Astrocyte (in vitro differentiated cells and primary cell): ENCODE measurements around the gene CELF2. TPM values are rescaled to one million over a fixed set of nuclear protein-coding genes. Genes with fewer than 3 reads are reported as not detected.

Source experiments
- DNase-seq: peaks from one replicate; pipeline ENCODE4 v3.0.0-alpha.2; 2010; ENCODE audit warnings: low read depth
- FAIRE-seq: peaks from 2 replicates; lab custom pipeline; 2011; peaks lifted over from hg19 to GRCh38; lab: Jason Lieb, UNC
- H2AFZ ChIP-seq: 2 replicates; pipeline ENCODE4 v1.6.0; 2012; ENCODE audit warnings: low read depth, low read length, inconsistent platforms
- H3K27ac ChIP-seq: 2 replicates; pipeline ENCODE4 v1.5.1; 2011; ENCODE audit warnings: low read depth, low read length, inconsistent platforms
- H3K27me3 ChIP-seq: 2 replicates; pipeline ENCODE4 v1.6.0; 2011; ENCODE audit warnings: low read length, inconsistent platforms; ENCODE audit not compliant: insufficient read depth
- H3K36me3 ChIP-seq: 2 replicates; pipeline ENCODE4 v1.5.1; 2011; ENCODE audit warnings: low read length, inconsistent platforms; ENCODE audit not compliant: insufficient read depth
- H3K4me1 ChIP-seq: 2 replicates; pipeline ENCODE4 v1.5.1; 2011; ENCODE audit warnings: low read length, inconsistent platforms; ENCODE audit not compliant: insufficient read depth
- H3K4me2 ChIP-seq: 2 replicates; pipeline ENCODE4 v1.6.0; 2012; ENCODE audit warnings: low read length, inconsistent platforms
- H3K4me3 ChIP-seq: 2 replicates; pipeline ENCODE4 v1.5.1; 2011; ENCODE audit warnings: low read depth, mild to moderate bottlenecking, low read length, inconsistent platforms; ENCODE audit not compliant: insufficient read depth
- H3K79me2 ChIP-seq: 2 replicates; pipeline ENCODE4 v1.6.0; 2012; ENCODE audit warnings: mild to moderate bottlenecking, low read length, inconsistent platforms; ENCODE audit not compliant: insufficient read depth
- H3K9ac ChIP-seq: 2 replicates; pipeline ENCODE4 v1.6.0; 2012; ENCODE audit warnings: mild to moderate bottlenecking, low read length, inconsistent platforms
- H3K9me3 ChIP-seq: 2 replicates; pipeline ENCODE4 v1.5.1; 2012; ENCODE audit warnings: low read depth, mild to moderate bottlenecking, low read length, inconsistent platforms; ENCODE audit not compliant: insufficient read depth
- H4K20me1 ChIP-seq: 2 replicates; pipeline ENCODE4 v1.6.0; 2012; ENCODE audit warnings: low read length, inconsistent platforms; ENCODE audit not compliant: insufficient read depth
- H3K27ac Mint-ChIP-seq: one replicate; pipeline ENCODE4 v1.8.0; 2021; ENCODE audit warnings: mild to moderate bottlenecking, mixed read lengths; ENCODE audit not compliant: unreplicated experiment
- H3K27me3 Mint-ChIP-seq: one replicate; pipeline ENCODE4 v1.8.0; 2021; ENCODE audit warnings: low read depth, mixed read lengths; ENCODE audit not compliant: unreplicated experiment
- H3K36me3 Mint-ChIP-seq: one replicate; pipeline ENCODE4 v1.8.0; 2021; ENCODE audit warnings: low read depth, mixed read lengths; ENCODE audit not compliant: unreplicated experiment
- H3K4me1 Mint-ChIP-seq: one replicate; pipeline ENCODE4 v1.8.0; 2021; ENCODE audit warnings: low read depth, mixed read lengths; ENCODE audit not compliant: unreplicated experiment
- H3K4me3 Mint-ChIP-seq: one replicate; pipeline ENCODE4 v1.8.0; 2021; ENCODE audit warnings: mild to moderate bottlenecking, moderate library complexity, mixed read lengths; ENCODE audit not compliant: unreplicated experiment
- H3K9me3 Mint-ChIP-seq: one replicate; pipeline ENCODE4 v1.8.0; 2021; ENCODE audit warnings: mild to moderate bottlenecking, mixed read lengths; ENCODE audit not compliant: unreplicated experiment
- CTCF ChIP-seq: IDR thresholded peaks from 2 replicates; pipeline ENCODE4 v1.5.1; 2011; ENCODE audit warnings: low read depth, mild to moderate bottlenecking, inconsistent platforms, low read length, moderate library complexity; ENCODE audit not compliant: insufficient read depth
- EZH2 ChIP-seq: IDR thresholded peaks from 2 replicates; pipeline ENCODE4 v1.6.1; 2012; ENCODE audit warnings: mild to moderate bottlenecking, low read length, inconsistent platforms; ENCODE audit not compliant: insufficient read depth
- total RNA-seq: library from RNA; stranded (reverse); gene quantifications from 2 replicates; pipeline ENCODE4 v1.2.1, GENCODE V29; 2021

Gene CELF2
- total RNA-seq, 1 donor from 2014 or later: 76.1 TPM

GRCh38 chr10:11170574-11170973, 152.9 kb downstream of the CELF2 start:
- no peaks in the 10 kb centered on the region for H3K36me3 ChIP-seq
- H3K4me1 ChIP-seq: peaks cover 5% of the 10 kb centered on the region
- H3K4me3 Mint-ChIP-seq: no peak overlapping the region
- peaks cover 2% of the 10 kb centered on the region for H3K36me3 Mint-ChIP-seq
- no peak overlapping the region for H2AFZ ChIP-seq
- DNase-seq (no peak), FAIRE-seq (no peak)
- H3K27me3 Mint-ChIP-seq: no peaks in the 10 kb centered on the region
- H3K79me2 ChIP-seq: no peaks in the 10 kb centered on the region
- no peak overlapping the region for H3K9ac ChIP-seq
- peaks cover 16% of the 10 kb centered on the region for H3K4me1 Mint-ChIP-seq
- no peak overlapping the region for H3K4me3 ChIP-seq
- no peaks in the 10 kb centered on the region for H4K20me1 ChIP-seq
- no peaks in the 10 kb centered on the region for H3K9me3 Mint-ChIP-seq
- no peak overlapping the region for H3K27ac Mint-ChIP-seq
- peaks cover 9% of the 10 kb centered on the region for H3K27me3 ChIP-seq
- no peak overlapping the region for H3K27ac ChIP-seq
- H3K9me3 ChIP-seq: no peaks in the 10 kb centered on the region
- TF ChIP-seq EZH2: no peak
- no peak for TF ChIP-seq CTCF
- no peak overlapping the region for H3K4me2 ChIP-seq

GRCh38 chr10:11170993-11171851, 153.6 kb downstream of the CELF2 start:
- H3K4me3 Mint-ChIP-seq: no peak overlapping the region
- no peak overlapping the region for H3K27ac Mint-ChIP-seq
- H3K36me3 ChIP-seq: no peaks in the 10 kb centered on the region
- FAIRE-seq (no peak), DNase-seq (no peak)
- H3K27ac ChIP-seq: no peak overlapping the region
- peaks cover 18% of the 10 kb centered on the region for H3K4me1 Mint-ChIP-seq
- no peaks in the 10 kb centered on the region for H3K79me2 ChIP-seq
- H3K4me1 ChIP-seq: peaks cover under 1% of the 10 kb centered on the region
- peaks cover 2% of the 10 kb centered on the region for H3K36me3 Mint-ChIP-seq
- no peak overlapping the region for H2AFZ ChIP-seq
- no peak overlapping the region for H3K4me3 ChIP-seq
- H4K20me1 ChIP-seq: no peaks in the 10 kb centered on the region
- H3K27me3 Mint-ChIP-seq: no peaks in the 10 kb centered on the region
- TF ChIP-seq EZH2: no peak
- TF ChIP-seq CTCF: no peak
- H3K4me2 ChIP-seq: no peak overlapping the region
- H3K9me3 Mint-ChIP-seq: no peaks in the 10 kb centered on the region
- no peaks in the 10 kb centered on the region for H3K9me3 ChIP-seq
- H3K9ac ChIP-seq: no peak overlapping the region
- peaks cover 7% of the 10 kb centered on the region for H3K27me3 ChIP-seq

GRCh38 chr10:11173042-11173441, 155.4 kb downstream of the CELF2 start:
- Mint-ChIP-seq H3K4me3 (no peak overlapping the region), H3K9me3 (no peaks in the 10 kb centered on the region), H3K27me3 (no peaks in the 10 kb centered on the region), H3K4me1 (peaks cover 25% of the 10 kb centered on the region), H3K27ac (no peak overlapping the region), H3K36me3 (peaks cover 2% of the 10 kb centered on the region)
- H3K79me2 ChIP-seq: no peaks in the 10 kb centered on the region
- H3K4me2 ChIP-seq: no peak overlapping the region
- H3K9me3 ChIP-seq: no peaks in the 10 kb centered on the region
- no peak overlapping the region for H2AFZ ChIP-seq
- FAIRE-seq (no peak), DNase-seq (no peak)
- H3K27me3 ChIP-seq: no peaks in the 10 kb centered on the region
- peaks cover 4% of the 10 kb centered on the region for H3K4me1 ChIP-seq
- H3K4me3 ChIP-seq: no peak overlapping the region
- H3K27ac ChIP-seq: no peak overlapping the region
- H4K20me1 ChIP-seq: no peaks in the 10 kb centered on the region
- H3K36me3 ChIP-seq: no peaks in the 10 kb centered on the region
- H3K9ac ChIP-seq: no peak overlapping the region
- TF ChIP-seq CTCF (no peak), EZH2 (no peak)
